Urothelium cell line (cell line): ENCODE results near the gene TAGLN2.

Experiments used
- DNase-seq: peaks from one replicate; pipeline ENCODE4 v3.0.0; 2011; ENCODE audit warnings: low spot score, mixed read lengths
- FAIRE-seq: peaks from 2 replicates; lab custom pipeline; 2011; peaks lifted over from hg19 to GRCh38; lab: Jason Lieb, UNC

The TAGLN2 gene

GRCh38 chr1:159936273-159936904 is 11.1 kb upstream of the TAGLN2 start:
- peak; percentile 77 for DNase-seq
- FAIRE-seq: no peak

GRCh38 chr1:159935719-159936272 is 10.5 kb upstream of the TAGLN2 start:
- FAIRE-seq (no peak), DNase-seq (no peak)

- DNase-seq (no peak), FAIRE-seq (no peak)
These were observed 10.0 kb upstream of the TAGLN2 start for GRCh38 chr1:159935305-159935704.

GRCh38 chr1:159934136-159935039 is 9.1 kb upstream of the TAGLN2 start:
- DNase-seq: no peak
- no peak for FAIRE-seq

GRCh38 chr1:159933347-159933746 is 8.0 kb upstream of the TAGLN2 start:
- DNase-seq (no peak), FAIRE-seq (no peak)

- no peak for FAIRE-seq
- no peak for DNase-seq
These were observed 7.3 kb upstream of the TAGLN2 start for GRCh38 chr1:159932296-159933285.

- no peak for FAIRE-seq
These were observed 6.5 kb upstream of the TAGLN2 start for GRCh38 chr1:159931795-159932173.

GRCh38 chr1:159931101-159931794 is 5.9 kb upstream of the TAGLN2 start:
- FAIRE-seq (no peak), DNase-seq (no peak)

More at GRCh38 chr1:159931795-159932173, 6.5 kb upstream of the TAGLN2 start:
- no peak for DNase-seq

- FAIRE-seq (no peak), DNase-seq (no peak)
These were observed 5.3 kb upstream of the TAGLN2 start for GRCh38 chr1:159930634-159931033.

- no peak for FAIRE-seq
These were observed 4.9 kb upstream of the TAGLN2 start for GRCh38 chr1:159930216-159930615.

GRCh38 chr1:159929155-159930051 is 4.1 kb upstream of the TAGLN2 start:
- DNase-seq (no peak), FAIRE-seq (no peak)

More at GRCh38 chr1:159930216-159930615, 4.9 kb upstream of the TAGLN2 start:
- no peak for DNase-seq

- no peak for FAIRE-seq
- DNase-seq: no peak
These were observed 3.3 kb upstream of the TAGLN2 start for GRCh38 chr1:159928491-159929050.

GRCh38 chr1:159927849-159928431 is 2.6 kb upstream of the TAGLN2 start:
- DNase-seq: no peak
- FAIRE-seq: no peak

GRCh38 chr1:159927211-159927848 is 2.0 kb upstream of the TAGLN2 start:
- FAIRE-seq: no peak
- DNase-seq: no peak

- peak; percentile 48 for DNase-seq
- FAIRE-seq: no peak
These were observed 392 bp upstream of the TAGLN2 start for GRCh38 chr1:159925719-159926078.

- FAIRE-seq: no peak
These were observed 1.1 kb downstream of the TAGLN2 start for GRCh38 chr1:159924025-159924790.

More at GRCh38 chr1:159924025-159924790, 1.1 kb downstream of the TAGLN2 start:
- peak; percentile 93 for DNase-seq
